ENCODE measurements around the gene HNRNPF. TPM values are rescaled to one million over a fixed set of nuclear protein-coding genes. Genes with fewer than 3 reads are reported as not detected.
"Not testable (repeated sequence)": the region's sequence is repeated elsewhere in the genome, so short reads cannot be mapped to it uniquely, and the experiment has no call there.

HNRNPF gene, protein sequence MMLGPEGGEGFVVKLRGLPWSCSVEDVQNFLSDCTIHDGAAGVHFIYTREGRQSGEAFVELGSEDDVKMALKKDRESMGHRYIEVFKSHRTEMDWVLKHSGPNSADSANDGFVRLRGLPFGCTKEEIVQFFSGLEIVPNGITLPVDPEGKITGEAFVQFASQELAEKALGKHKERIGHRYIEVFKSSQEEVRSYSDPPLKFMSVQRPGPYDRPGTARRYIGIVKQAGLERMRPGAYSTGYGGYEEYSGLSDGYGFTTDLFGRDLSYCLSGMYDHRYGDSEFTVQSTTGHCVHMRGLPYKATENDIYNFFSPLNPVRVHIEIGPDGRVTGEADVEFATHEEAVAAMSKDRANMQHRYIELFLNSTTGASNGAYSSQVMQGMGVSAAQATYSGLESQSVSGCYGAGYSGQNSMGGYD
- 100 to 1,000 TPM; 151 to 224 (median 221) TPM for polyA plus RNA-seq (ENCODE audit: insufficient read length in 4 of 4)

DNA sequence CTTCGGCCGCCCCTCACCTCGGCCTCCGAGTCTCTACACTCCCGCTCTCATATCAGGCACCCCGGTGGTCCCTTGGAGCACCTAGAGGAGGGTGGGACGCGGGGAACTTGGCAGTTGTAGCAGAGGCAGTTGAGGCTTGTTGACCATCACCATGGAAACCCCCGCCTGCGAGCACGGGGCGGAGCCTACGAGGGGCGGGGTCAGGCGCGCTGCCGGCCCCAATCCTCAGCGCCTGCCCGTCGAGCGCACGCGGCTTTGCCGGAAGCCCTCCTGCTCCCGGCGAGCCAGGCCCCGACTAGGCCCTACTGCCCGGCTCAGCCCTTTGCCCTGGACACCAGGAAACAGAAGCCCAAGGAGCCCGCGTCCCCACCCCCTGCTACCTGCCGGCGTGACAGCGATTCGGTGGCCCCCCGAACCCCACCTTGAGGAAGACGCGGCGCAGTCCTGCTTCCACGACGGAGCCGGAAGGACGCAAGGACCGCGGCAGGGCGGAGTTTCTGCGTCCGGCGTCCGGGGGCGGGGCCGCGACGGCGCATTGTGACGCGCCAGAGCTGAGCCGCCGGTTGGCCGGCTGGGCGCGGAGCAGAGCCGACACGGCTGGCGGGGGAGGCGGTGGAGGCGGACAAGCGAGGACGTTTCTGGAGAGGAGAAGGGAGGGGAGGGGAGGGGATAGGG, at the start of gene HNRNPF:
Gene HNRNPF (minus strand): TSS at position 477 of the 675 bp plus-strand sequence. CDS start 21,302 bp downstream, outside the sequence.
- DNase-seq (ENCODE audit: low read depth in 4 of 4, low spot score in 3 of 4) = peak; percentile 87 to 93 (median 92)

DNA sequence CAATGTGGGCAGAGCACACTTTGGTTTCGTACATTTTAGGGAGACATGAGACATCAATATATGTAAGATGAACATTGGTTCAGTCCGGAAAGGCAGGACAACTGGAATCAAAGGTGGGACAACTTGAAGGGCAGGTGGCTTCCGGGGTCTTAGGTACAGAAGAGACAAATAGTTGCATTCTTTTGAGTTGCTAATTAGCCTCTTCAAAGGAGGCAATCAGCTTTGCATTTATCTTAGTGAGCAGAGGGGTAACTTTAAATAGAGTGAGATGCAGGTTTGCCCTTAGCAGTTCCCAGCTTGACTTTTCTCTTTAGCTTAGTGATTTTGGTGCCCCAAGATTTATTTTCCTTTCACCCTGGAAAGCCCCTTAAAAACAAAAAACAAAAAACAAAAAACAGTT, 49.2 kb upstream of the HNRNPF start:
- DNase-seq (ENCODE audit: low read depth in 4 of 4, low spot score in 3 of 4) = no peak

DNA sequence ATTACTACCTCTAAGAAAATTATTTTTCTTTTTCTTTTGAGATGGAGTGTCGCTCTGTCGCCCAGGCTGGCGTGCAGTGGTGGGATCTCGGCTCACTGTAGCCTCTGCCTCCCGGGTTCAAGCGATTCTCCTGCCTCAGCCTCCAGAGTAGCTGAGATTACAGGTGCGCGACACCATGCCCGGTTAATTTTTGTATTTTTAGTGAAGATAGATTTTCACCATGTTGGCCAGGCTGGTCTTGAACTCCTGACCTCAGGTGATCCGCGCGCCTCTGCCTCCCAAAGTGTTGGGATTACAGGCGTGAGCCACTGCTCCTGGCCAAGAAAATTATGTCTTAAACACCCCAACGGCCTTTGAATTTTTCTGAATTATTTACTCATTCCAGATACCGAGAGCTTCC, 47.6 kb upstream of the HNRNPF start:
- DNase-seq (ENCODE audit: low read depth in 4 of 4, low spot score in 3 of 4) = not testable (repeated sequence)

DNA sequence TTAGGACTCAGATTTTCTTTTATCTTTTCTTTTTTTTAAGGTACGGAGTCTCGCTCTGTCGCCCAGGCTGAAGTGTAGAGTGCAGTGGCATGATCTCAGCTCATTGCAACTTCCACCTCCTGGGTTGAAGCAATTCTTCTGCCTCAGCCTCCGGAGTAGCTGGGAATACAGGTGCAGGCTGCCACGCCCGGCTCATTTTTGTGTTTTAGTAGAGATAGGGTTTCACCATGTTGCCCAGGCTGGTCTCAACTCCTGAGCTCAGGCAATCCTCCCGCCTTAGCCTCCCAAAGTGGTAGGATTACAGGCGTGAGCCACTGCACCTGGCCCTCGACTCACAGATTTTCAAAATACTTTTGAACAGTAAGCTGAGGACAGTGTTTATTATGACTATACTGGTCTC, 45.0 kb upstream of the HNRNPF start:
- not testable (repeated sequence) for DNase-seq (ENCODE audit: low read depth in 4 of 4, low spot score in 3 of 4)

DNA sequence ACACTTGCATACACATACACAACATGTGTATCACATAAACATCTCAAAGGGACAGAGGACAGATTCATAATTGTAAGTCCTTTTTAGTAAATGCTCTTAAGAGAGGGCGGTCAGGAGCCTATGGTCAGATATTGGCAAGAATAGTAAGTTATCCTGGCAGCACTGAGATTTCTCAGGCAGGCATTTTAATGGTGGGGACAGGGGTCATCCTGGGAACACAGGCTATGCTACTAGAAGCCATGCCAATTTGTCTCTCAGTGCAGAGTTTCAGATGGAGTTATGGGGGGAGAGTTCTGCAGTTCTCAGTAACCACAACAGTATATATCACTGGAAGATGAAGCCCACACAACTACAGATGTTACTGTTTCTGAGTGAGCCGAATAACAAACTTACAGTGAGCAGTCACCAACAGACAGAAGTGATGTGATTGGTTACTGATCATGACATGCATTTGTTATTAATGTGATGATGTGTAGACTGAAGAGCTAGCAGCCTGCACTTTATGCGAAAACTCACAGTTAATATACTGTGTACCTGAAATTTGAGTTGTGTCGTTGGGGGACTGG, 44.4 kb upstream of the HNRNPF start:
- DNase-seq (ENCODE audit: low read depth in 4 of 4, low spot score in 3 of 4) = no peak

DNA sequence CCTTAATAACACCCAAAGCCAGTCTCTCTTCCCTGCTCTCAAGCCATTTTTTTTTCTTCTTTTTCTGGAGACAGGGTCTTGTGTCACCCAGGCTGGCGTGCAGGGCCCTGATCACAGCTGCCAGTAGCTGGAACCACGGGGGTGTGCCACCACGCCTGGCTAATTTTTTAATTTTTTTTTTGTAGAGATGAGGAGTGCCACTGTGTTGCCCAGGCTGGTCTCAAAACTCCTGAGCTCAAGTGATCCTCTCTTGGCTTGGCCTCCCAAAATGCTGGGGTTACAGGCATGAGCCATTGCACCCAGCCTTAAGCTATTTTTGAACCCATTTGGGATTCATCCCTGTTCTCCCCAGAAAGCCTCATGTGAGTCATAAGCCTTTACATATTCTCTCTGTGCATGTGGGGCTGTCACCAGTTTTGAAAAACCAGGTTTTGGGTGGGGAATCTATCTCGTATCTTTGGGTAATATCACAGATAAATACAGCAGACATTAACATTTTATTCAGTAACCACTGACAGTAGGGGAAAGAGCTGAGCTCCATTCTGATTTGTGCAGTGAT, 43.4 kb upstream of the HNRNPF start:
- no peak for DNase-seq (ENCODE audit: low read depth in 4 of 4, low spot score in 3 of 4)

DNA sequence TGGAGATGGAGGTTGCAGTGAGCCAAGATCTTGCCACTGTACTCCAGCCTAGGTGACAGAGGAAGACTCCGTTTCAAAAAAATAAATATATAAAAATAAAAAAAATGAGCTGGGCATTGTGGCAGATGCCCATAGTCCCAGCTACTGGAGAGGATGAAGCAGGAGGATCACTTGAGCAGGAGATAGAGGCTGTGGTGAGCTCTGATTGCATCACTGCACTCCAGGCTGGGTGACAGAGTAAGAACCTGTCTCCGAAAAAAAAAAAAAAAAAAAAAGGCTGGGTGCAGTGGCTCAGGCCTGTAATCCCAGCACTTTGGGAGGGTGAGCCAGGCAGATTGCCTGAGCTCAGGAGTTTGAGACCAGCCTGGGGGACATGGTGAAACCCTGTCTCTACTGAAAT, 39.8 kb upstream of the HNRNPF start:
- no peak for DNase-seq (ENCODE audit: low read depth in 4 of 4, low spot score in 3 of 4)

DNA sequence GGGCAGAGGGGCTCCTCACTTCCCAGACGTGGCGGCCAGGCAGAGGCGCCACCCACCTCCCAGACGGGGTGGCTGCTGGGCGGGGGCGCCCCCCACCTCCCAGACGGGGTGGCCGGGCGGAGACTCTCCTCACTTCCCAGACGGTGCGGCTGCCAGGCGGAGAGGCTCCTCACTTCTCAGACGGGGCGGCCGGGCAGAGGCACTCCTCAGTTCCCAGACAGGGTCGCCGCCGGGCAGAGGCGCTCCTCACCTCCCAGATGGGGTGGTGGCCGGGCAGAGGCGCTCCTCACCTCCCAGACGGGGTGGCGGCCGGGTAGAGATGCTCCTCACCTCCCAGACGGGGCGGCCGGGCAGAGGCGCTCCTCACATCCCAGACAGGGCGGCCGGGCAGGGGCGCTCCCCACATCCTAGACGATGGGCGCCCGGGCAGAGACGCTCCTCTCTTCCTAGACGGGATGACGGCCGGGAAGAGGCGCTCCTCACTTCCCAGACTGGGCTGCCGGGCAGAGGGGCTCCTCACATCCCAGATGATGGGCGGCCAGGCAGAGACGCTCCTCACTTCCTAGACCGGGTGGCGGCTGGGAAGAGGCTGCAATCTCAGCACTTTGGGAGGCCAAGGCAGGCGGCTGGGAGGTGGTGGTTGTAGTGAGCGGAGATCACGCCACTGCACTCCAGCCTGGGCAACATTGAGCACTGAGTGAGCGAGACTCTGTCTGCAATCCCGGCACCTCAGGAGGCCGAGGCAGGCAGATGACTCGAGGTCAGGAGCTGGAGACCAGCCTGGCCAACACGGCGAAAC, 37.4 kb upstream of the HNRNPF start:
- DNase-seq (ENCODE audit: low read depth in 4 of 4, low spot score in 3 of 4) = not testable (repeated sequence)

DNA sequence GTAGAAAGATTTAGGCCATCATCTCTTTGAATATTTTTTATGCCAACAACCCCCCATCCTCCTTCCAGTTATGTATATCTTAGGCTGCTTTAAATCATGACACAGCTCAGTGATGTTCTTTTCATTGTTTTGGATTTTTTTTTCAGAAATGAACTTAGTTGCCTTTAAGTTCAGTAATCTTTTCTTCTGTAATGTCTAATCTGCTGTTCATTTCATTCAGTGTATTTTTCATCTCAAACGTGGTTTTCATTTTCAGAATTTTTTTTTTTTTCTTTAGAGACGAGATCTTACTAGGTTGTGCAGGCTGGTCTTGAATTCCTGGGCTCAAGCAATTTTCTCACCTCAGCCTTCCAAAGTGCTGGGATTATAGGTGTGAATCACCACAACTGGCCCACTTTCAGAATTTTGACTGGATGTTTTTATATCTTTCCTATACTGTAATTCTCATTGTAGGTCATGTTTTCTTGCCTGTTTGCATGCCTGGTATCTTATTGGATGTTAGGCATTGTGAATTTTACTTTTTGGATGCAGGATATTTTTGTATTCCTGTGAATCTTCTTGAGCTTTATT, 36.0 kb upstream of the HNRNPF start:
- DNase-seq (ENCODE audit: low read depth in 4 of 4, low spot score in 3 of 4) = no peak

DNA sequence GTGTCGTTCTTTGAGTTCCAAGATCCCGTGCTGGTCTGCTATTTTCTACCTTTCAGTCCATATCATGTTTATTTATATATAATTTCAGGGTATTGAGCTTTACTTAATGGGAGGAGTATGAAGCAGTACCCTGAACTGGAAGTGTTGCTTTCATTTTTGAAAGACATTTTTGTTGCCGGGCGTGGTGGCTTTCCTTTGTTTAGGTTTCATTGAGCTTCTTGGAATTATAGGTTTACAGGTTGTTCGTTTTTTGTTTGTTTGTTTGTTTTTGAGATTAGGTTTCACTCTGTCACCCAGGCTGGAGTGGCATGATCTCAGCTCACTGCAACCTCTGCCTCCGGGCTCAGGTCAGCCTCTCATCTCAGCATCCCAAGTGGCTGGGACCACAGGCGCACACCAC, 35.3 kb upstream of the HNRNPF start:
- no peak for DNase-seq (ENCODE audit: low read depth in 4 of 4, low spot score in 3 of 4)

DNA sequence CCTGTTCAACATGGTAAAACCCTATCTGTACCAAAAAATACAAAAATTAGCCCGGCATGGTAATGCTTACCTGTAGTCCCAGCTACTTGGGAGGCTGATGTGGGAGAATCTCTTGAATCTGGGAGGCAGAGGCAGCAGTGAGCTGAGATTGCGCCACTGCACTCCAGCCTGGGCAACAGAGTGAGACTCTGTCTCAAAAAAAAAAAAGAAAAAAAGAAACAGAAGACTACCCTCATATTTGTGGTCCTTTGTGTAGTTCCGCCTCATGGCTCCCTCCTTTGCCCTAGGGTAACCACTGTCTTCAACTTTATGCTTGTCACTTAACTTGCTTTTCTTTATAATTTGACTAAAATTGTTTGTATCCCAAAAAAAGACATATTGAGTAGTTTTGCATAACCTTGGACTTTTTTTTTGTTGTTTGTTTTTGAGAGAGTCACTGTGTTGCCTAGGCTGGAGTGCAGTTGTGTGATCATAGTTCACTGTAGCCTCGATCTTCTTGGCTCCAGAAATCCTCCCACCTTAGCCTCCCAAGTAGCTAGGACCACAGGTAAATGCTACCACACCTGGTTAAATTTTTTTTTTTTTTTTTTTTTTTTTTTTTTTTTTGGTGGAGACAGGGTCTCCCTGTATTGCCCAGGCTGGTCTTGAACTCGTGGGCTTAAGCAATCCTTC, 31.6 kb upstream of the HNRNPF start:
- no peak for DNase-seq (ENCODE audit: low read depth in 4 of 4, low spot score in 3 of 4)

DNA sequence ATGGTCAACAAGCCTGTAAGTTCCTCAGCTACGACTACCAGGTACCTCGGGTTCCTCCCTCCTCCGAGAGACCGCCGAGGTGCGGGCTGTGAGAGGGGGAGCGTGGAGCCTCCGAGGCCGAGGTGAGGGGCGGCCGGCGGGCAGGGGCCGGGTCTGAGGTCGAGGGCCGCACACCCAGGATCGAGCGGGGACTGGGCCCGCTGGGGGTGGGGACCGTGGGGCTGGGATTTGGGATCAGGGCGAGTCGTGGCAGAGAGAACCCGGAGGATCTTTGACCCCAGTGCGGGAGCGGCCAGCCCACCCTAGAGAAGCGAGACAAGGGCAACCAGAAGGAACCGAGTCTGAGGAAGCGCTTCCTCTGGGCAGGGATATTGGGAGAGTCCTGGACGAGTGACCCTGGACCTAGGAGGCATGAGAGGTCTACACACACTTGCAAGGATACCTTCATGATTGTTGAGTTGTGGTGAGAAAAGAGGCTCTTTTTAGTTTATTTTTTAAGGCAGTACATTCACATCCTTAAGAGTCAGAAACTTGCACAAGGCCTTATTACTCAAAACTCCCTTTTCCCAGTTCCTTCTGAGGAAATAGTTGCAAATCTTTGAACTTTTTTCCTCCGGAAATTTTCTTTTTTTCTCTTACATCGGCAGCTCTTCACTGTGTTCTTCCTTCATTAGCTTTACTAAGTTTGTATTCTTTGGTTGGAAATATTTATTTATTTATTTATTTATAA, 28.3 kb upstream of the HNRNPF start:
- peak in 1 of 4 donors; percentile 29 for DNase-seq (ENCODE audit: low read depth in 4 of 4, low spot score in 3 of 4)

DNA sequence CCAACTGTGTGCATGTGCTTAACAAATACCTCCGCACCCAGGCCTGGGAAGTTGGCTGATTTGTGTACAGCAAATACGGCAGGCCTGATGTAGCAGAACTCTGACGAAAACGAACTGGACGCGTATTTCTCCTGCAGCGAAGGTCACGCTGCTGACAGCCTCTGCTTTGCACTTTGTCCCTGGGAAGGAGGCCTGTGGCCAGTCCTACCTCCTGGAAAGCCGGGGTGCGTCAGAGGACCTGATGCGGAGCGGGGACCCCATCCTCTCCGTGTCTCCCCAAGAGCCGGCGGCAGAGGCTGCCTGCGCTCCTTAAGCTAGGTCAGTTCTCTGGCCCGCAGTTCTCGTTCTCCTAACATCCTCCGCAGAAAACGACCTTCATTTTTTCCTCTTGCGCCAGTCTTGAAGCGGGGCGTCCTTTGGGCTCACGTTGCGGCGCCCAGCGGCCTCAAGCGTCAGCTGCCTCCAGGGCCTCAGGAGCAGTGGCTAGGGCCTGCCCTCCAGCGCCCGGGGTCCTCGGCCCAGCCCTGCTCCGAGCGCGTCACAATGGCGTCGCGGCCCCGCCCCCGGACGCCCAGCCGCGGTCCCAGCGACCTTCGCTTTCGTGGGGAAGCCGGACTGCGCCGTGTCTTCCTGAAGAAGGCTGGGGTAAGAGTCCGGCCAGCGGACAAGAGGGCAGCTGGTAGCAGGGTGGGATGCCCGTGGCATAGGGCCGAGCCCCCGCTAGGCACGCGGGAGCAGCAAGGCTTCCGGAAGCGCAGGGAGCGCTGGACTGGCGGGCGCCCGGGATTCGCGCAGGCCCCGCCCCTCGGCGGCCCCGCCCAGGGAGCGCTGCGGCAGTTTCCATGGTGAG, 27.5 kb upstream of the HNRNPF start, which contains the start of gene ZNF487:
Gene ZNF487 (plus strand): TSS at position 821 of the 850 bp plus-strand sequence. CDS start 38,703 bp downstream, outside the sequence.
- peak; percentile 80 to 84 (median 82) for DNase-seq (ENCODE audit: low read depth in 4 of 4, low spot score in 3 of 4)

DNA sequence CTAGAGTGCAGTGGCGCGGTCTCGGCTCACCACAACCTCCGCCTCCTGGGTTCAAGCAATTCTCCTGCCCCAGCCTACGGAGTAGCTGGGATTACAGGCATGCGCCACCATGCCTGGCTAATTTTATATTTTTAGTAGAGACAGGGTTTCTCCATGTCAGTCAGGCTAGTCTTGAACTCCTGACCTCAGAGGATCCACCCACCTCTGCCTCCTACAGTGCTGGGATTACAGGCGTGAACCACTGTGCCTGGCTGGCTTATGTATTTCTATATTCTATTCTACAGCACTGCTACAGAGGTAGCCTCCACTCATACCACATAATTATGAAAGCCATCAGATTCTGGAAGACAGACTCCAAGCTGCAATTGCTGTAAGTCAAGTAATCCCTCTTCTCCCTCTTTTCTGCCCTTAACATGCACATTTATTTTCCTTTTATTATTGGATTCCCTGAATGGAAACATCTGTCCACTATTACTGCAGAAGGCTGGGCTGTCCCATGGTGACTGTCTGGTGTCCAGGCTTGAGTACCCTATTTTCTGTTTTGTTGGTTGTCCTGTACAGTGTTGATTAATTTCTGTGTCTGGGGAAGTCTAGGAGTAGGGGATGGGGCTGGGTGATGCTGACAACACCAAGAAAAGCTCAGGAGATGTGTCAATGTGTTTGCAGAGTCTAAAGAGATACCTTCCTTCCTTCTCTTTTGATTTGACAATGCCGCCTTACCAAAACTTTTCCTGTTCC, 22.1 kb upstream of the HNRNPF start:
- DNase-seq (ENCODE audit: low read depth in 4 of 4, low spot score in 3 of 4) = no peak

DNA sequence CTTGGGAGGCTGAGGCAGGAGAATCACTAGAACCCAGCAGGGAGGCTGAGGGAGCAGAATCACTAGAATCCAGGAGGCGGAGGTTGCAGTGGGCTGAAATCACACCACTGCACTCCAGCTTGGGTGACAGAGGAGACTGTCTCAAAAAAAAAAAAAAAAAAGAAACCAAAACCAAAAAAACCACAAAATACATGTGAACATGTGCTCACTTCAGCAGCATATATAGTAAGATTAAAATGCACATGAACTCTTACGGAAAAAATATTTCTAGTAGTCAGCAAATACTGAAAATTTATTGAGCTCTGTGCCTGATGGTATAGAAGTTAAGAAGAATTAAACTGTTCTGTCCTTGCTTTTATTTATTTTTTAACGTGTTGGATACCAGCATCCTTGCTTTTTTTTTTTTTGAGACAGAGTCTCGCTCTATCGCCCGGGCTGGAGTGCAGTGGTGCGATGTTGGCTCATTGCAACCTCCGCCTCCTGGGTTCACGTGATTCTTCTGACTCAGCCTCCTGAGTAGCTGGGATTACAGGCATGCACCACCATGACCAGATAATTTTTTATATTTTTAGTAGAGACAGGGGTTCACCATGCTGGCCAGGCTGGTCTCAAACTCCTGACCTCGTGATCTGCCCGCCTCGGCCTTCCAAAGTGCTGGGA, 18.3 kb upstream of the HNRNPF start:
- DNase-seq (ENCODE audit: low read depth in 4 of 4, low spot score in 3 of 4) = no peak

DNA sequence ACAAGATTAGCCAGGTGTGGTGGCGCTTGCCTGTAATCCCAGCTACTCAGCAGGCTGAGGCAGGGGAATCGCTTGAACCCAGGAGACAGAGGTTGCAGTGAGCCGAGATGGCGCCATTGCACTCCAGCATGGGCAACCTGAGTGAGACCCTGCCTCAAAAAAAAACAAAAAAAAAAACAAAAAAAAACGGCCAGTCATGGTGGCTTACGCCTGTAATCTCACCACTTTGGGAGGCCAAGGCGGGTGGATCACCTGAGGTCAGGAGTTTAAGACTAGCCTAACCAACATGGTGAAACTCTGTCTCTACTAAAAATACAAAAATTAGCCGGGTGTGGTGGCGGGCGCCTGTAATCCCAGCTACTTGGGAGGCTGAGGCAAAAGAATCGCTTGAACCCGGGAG, 17.5 kb upstream of the HNRNPF start:
- not testable (repeated sequence) for DNase-seq (ENCODE audit: low read depth in 4 of 4, low spot score in 3 of 4)

DNA sequence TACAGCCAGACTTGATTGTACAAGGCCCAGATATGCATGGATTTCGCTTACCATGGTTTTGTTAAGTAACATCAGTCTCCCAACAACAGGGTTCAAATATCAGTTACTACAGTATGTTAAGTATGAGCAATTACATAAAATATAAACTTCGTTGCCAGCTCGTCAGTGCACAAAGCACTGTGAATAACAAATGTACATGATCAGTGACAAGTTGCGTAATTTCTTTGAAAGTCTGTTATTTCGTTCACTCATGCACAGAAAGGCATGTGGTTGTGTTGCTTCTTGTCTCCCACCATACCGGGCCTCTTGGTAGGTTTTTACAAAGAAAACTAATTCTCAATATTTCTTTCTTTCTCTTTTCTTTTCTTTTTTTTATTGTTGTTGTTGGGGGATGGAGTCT, 15.4 kb upstream of the HNRNPF start:
- DNase-seq (ENCODE audit: low read depth in 4 of 4, low spot score in 3 of 4) = no peak
